MCF 10A (cell line): Measurements from ENCODE around the gene LPP. TPM values are rescaled to one million over a fixed set of nuclear protein-coding genes. Genes with fewer than 3 reads are reported as not detected.

Experiments used
- BruUV-seq: library from RNA; stranded (reverse); fragments of 400-500 nt; replicated peaks from 2 replicates; lab custom pipeline; 2021; lab: Mats Ljungman, UMichigan
- CTCF ChIA-PET: fragments of 300-600 bp; sonication (Branson Sonifier 250); formaldehyde crosslinking; extraction: SDS; loops from one replicate; lab custom pipeline; 2021; ENCODE audit warnings: antibody characterized with exemption, inconsistent platforms; lab: Yijun Ruan, JAX
- POLR2A ChIA-PET: fragments of 300-600, 350-650 bp; sonication (Branson Sonifier 250); formaldehyde crosslinking; extraction: SDS; loops from one replicate; lab custom pipeline; 2020; ENCODE audit warnings: antibody characterized with exemption, inconsistent platforms; lab: Yijun Ruan, JAX
- DNase-seq: peaks from one replicate; pipeline ENCODE4 v3.0.0-alpha.2; 2018; ENCODE audit not compliant: unreplicated experiment
- H3K27ac Mint-ChIP-seq: one replicate; pipeline ENCODE4 v1.8.0; 2022; ENCODE audit warnings: mild to moderate bottlenecking, low read depth, mixed read lengths; ENCODE audit not compliant: unreplicated experiment
- H3K27me3 Mint-ChIP-seq: one replicate; pipeline ENCODE4 v1.8.0; 2022; ENCODE audit warnings: mixed read lengths; ENCODE audit not compliant: insufficient read depth, unreplicated experiment
- H3K36me3 Mint-ChIP-seq: one replicate; pipeline ENCODE4 v1.8.0; 2022; ENCODE audit warnings: mild to moderate bottlenecking, moderate library complexity, mixed read lengths; ENCODE audit not compliant: insufficient read depth, unreplicated experiment
- H3K4me1 Mint-ChIP-seq: one replicate; pipeline ENCODE4 v1.8.0; 2022; ENCODE audit warnings: mixed read lengths; ENCODE audit not compliant: insufficient read depth, unreplicated experiment
- H3K4me3 Mint-ChIP-seq: one replicate; pipeline ENCODE4 v1.8.0; 2022; ENCODE audit warnings: mild to moderate bottlenecking, moderate library complexity, mixed read lengths; ENCODE audit not compliant: unreplicated experiment
- H3K9me3 Mint-ChIP-seq: one replicate; pipeline ENCODE4 v1.8.0; 2022; ENCODE audit warnings: mixed read lengths; ENCODE audit not compliant: unreplicated experiment
- CTCF ChIP-seq: fragments of 200-600 bp; IDR thresholded peaks from one replicate; pipeline ENCODE4 v1.8.0; 2022; ENCODE audit warnings: antibody characterized with exemption, mild to moderate bottlenecking; ENCODE audit not compliant: unreplicated experiment
- intact Hi-C: fragments of 100-400 bp; cut with micrococcal nuclease; formaldehyde crosslinking; loops from 2 replicates; pipeline ENCODE4 v1.14.1; 2022
- total RNA-seq: library from RNA; stranded (reverse); gene quantifications from 2 replicates; pipeline ENCODE4 v1.2.3, GENCODE V29; 2022

The LPP gene
- total RNA-seq, 1 experiment from 2014 or later, result 117 TPM

- peaks cover 8% of the 10 kb centered on the region for H3K4me1 Mint-ChIP-seq
- H3K9me3 Mint-ChIP-seq, result no peaks in the 10 kb centered on the region
- no peak for TF ChIP-seq CTCF
- intact Hi-C loops, result loop anchor here (10.0 kb wide), 1 partner anchor 108 kb away; the partner anchor contains the start of gene LPP
- H3K4me3 Mint-ChIP-seq, result no peak overlapping the region
- H3K27me3 Mint-ChIP-seq, result no peaks in the 10 kb centered on the region
- no TSS peak for BruUV-seq
- CTCF ChIA-PET, result interaction anchor here (0.7 to 2.1 kb wide), 4 partner anchors 13 to 887 kb away, joined by 3 to 7 read pairs (median 4); no protein-coding TSS in a partner anchor
- DNase-seq, result no peak
- peak overlapping the region; percentile 43 for H3K27ac Mint-ChIP-seq
- POLR2A ChIA-PET, result interaction anchor here (0.6 to 3.6 kb wide), 4 partner anchors 10 to 520 kb away, joined by 4 to 16 read pairs (median 5); partner anchors contain the start of gene LPP
- H3K36me3 Mint-ChIP-seq, result no peaks in the 10 kb centered on the region
Measured at GRCh38 chr3:188262488-188262887, 108.5 kb downstream of the LPP start.

GRCh38 chr3:188262913-188263683 lies 109.1 kb downstream of the LPP start:
- H3K9me3 Mint-ChIP-seq, result no peaks in the 10 kb centered on the region
- no peak for TF ChIP-seq CTCF
- peaks cover 8% of the 10 kb centered on the region for H3K4me1 Mint-ChIP-seq
- H3K36me3 Mint-ChIP-seq, result no peaks in the 10 kb centered on the region
- no TSS peak for BruUV-seq
- POLR2A ChIA-PET, result interaction anchor here (0.5 to 3.6 kb wide), 7 partner anchors 10 to 518 kb away, joined by 3 to 16 read pairs (median 4); partner anchors contain the start of genes BCL6 and LPP
- CTCF ChIA-PET, result interaction anchor here (0.6 to 2.1 kb wide), 5 partner anchors 14 to 886 kb away, joined by 3 to 7 read pairs (median 4); no protein-coding TSS in a partner anchor
- H3K4me3 Mint-ChIP-seq, result no peak overlapping the region
- H3K27me3 Mint-ChIP-seq, result no peaks in the 10 kb centered on the region
- H3K27ac Mint-ChIP-seq, result peak overlapping the region; percentile 43
- DNase-seq, result peak; percentile 62
- intact Hi-C loops, result loop anchor here (10.0 kb wide), 1 partner anchor 108 kb away; the partner anchor contains the start of gene LPP

- ChIA-PET POLR2A (interaction anchor here (0.5 to 4.0 kb wide), 15 partner anchors 10 to 526 kb away, joined by 3 to 29 read pairs (median 4); partner anchors contain the start of genes BCL6 and LPP), CTCF (interaction anchor here (0.6 to 1.4 kb wide), 9 partner anchors 9 to 1529 kb away, joined by 3 to 9 read pairs (median 4); no protein-coding TSS in a partner anchor)
- Mint-ChIP-seq H3K9me3 (no peaks in the 10 kb centered on the region), H3K4me1 (peaks cover 3% of the 10 kb centered on the region), H3K27me3 (no peaks in the 10 kb centered on the region), H3K4me3 (no peak overlapping the region), H3K27ac (no peak overlapping the region), H3K36me3 (no peaks in the 10 kb centered on the region)
- intact Hi-C loops, result loop anchor here (10.0 kb wide), 1 partner anchor 110 kb away; the partner anchor contains the start of gene LPP
- BruUV-seq, result no TSS peak
- TF ChIP-seq CTCF, result no peak
- no peak for DNase-seq
Measured at GRCh38 chr3:188264226-188265207, 110.6 kb downstream of the LPP start.
